Measurements from ENCODE around the gene MYCBPAP.
A peak's percentile ranks its signal among the peaks of the same experiment; 100 is the strongest.

Gene MYCBPAP

GRCh38 chr17:50507871-50508572 is at the start of gene MYCBPAP:
MYCBPAP (plus strand) TSS chr17:50508439; CDS start chr17:50508675, 236 bp downstream.
- no peaks in the 10 kb centered on the region for H3K27me3 ChIP-seq (replicated peaks; ENCODE audit: insufficient read depth, low read length)
- peak within 1 kb of the TSS; percentile 52; the same call in 1 of the 2 replicates for H3K4me2 ChIP-seq (ENCODE audit: low read depth, low read length)
- no peak within 1 kb of the TSS for H3K27ac ChIP-seq (ENCODE audit: low read length)
- no peaks in the 10 kb centered on the region for H4K20me1 ChIP-seq (ENCODE audit: insufficient read depth, low read length)
- H3K79me2 ChIP-seq (ENCODE audit: low read length), result no peaks in the 10 kb centered on the region
- no peaks in the 10 kb centered on the region for H3K36me3 ChIP-seq (replicated peaks; ENCODE audit: insufficient read depth, low read length)
- H3F3A ChIP-seq (ENCODE audit: insufficient read depth, low read length), result no peaks in the 10 kb centered on the region
- H3K9me2 ChIP-seq (replicated peaks; ENCODE audit: insufficient read depth, low read length), result no peaks in the 10 kb centered on the region
- peak within 1 kb of the TSS; percentile 46; the same call in 1 of the 2 replicates for H3K4me3 ChIP-seq (ENCODE audit: low read length)
- peak within 1 kb of the TSS; percentile 74 for H2AFZ ChIP-seq (ENCODE audit: low read length)
- H3K9ac ChIP-seq (ENCODE audit: low read length), result no peak within 1 kb of the TSS
- TF ChIP-seq EZH2phosphoT487 (IDR thresholded peaks at IDR 0.05; ENCODE audit: low read length), result no peak
- no peak for TF ChIP-seq EZH2 (optimal IDR thresholded peaks at IDR 0.05; ENCODE audit: low read depth, low read length)
- no peak; the same call in 1 of the 2 replicates for TF ChIP-seq CTCF (IDR thresholded peaks at IDR 0.05; ENCODE audit: low read length)
- peak; percentile 44 for DNase-seq
- no peaks in the 10 kb centered on the region for H3K4me1 ChIP-seq (ENCODE audit: low read length)
- H3K9me3 ChIP-seq (replicated peaks; ENCODE audit: insufficient read depth, low read length), result no peaks in the 10 kb centered on the region

- Histone ChIP-seq H2AFZ (ENCODE audit: low read length) (no peak overlapping the region), H4K20me1 (ENCODE audit: insufficient read depth, low read length) (no peaks in the 10 kb centered on the region), H3K27ac (ENCODE audit: low read length) (no peak overlapping the region), H3K9me2 (replicated peaks; ENCODE audit: insufficient read depth, low read length) (no peaks in the 10 kb centered on the region), H3K9me3 (replicated peaks; ENCODE audit: insufficient read depth, low read length) (no peaks in the 10 kb centered on the region), H3F3A (ENCODE audit: insufficient read depth, low read length) (no peaks in the 10 kb centered on the region), H3K36me3 (replicated peaks; ENCODE audit: insufficient read depth, low read length) (no peaks in the 10 kb centered on the region), H3K4me1 (ENCODE audit: low read length) (no peaks in the 10 kb centered on the region), H3K27me3 (replicated peaks; ENCODE audit: insufficient read depth, low read length) (no peaks in the 10 kb centered on the region), H3K4me2 (ENCODE audit: low read depth, low read length) (no peak overlapping the region), H3K4me3 (ENCODE audit: low read length) (no peak overlapping the region), H3K9ac (ENCODE audit: low read length) (no peak overlapping the region), H3K79me2 (ENCODE audit: low read length) (no peaks in the 10 kb centered on the region)
- TF ChIP-seq EZH2phosphoT487 (IDR thresholded peaks at IDR 0.05; ENCODE audit: low read length) (no peak), EZH2 (optimal IDR thresholded peaks at IDR 0.05; ENCODE audit: low read depth, low read length) (no peak), CTCF (IDR thresholded peaks at IDR 0.05; ENCODE audit: low read length) (no peak)
- no peak for DNase-seq
Observed at GRCh38 chr17:50458701-50459676, 49.2 kb upstream of the MYCBPAP start.

GRCh38 chr17:50459756-50460155 is 48.5 kb upstream of the MYCBPAP start:
- DNase-seq, result no peak
- TF ChIP-seq EZH2 (optimal IDR thresholded peaks at IDR 0.05; ENCODE audit: low read depth, low read length), result no peak
- no peak for TF ChIP-seq EZH2phosphoT487 (IDR thresholded peaks at IDR 0.05; ENCODE audit: low read length)
- TF ChIP-seq CTCF (IDR thresholded peaks at IDR 0.05; ENCODE audit: low read length), result no peak
- no peaks in the 10 kb centered on the region for H3K4me1 ChIP-seq (ENCODE audit: low read length)
- no peaks in the 10 kb centered on the region for H3K36me3 ChIP-seq (replicated peaks; ENCODE audit: insufficient read depth, low read length)
- no peak overlapping the region for H3K9ac ChIP-seq (ENCODE audit: low read length)
- no peak overlapping the region for H3K27ac ChIP-seq (ENCODE audit: low read length)
- H3K4me2 ChIP-seq (ENCODE audit: low read depth, low read length), result no peak overlapping the region
- no peaks in the 10 kb centered on the region for H3K9me2 ChIP-seq (replicated peaks; ENCODE audit: insufficient read depth, low read length)
- H3K27me3 ChIP-seq (replicated peaks; ENCODE audit: insufficient read depth, low read length), result no peaks in the 10 kb centered on the region
- H2AFZ ChIP-seq (ENCODE audit: low read length), result no peak overlapping the region
- H3K4me3 ChIP-seq (ENCODE audit: low read length), result no peak overlapping the region
- H3K9me3 ChIP-seq (replicated peaks; ENCODE audit: insufficient read depth, low read length), result no peaks in the 10 kb centered on the region
- H4K20me1 ChIP-seq (ENCODE audit: insufficient read depth, low read length), result no peaks in the 10 kb centered on the region
- no peaks in the 10 kb centered on the region for H3F3A ChIP-seq (ENCODE audit: insufficient read depth, low read length)
- H3K79me2 ChIP-seq (ENCODE audit: low read length), result no peaks in the 10 kb centered on the region
